GM18951 (cell line): ENCODE data around the gene SUPT7L.
"Not testable (repeated sequence)": the region's sequence is repeated elsewhere in the genome, so short reads cannot be mapped to it uniquely, and the experiment has no call there.

Source experiments
- POLR2A ChIP-seq: IDR thresholded peaks from 4 replicates; pipeline ENCODE4 v1.6.1; 2011; ENCODE audit warnings: mild to moderate bottlenecking; ENCODE audit not compliant: insufficient read length, insufficient read depth; ENCODE audit errors: extremely low read depth
- in situ Hi-C: fragments of 300-500 bp; cut with MboI; formaldehyde crosslinking; loops from one replicate; pipeline ENCODE4 v1.12.0; 2022; ENCODE audit warnings: low sequenced_read_pairs, mixed read lengths, inconsistent platforms; ENCODE audit not compliant: unreplicated experiment

SUPT7L gene

GRCh38 chr2:27704342-27704876 is 41.0 kb upstream of the SUPT7L start:
- in situ Hi-C loops = no loop called here
- TF ChIP-seq POLR2A = no peak

GRCh38 chr2:27703638-27704341 is 40.4 kb upstream of the SUPT7L start:
- TF ChIP-seq POLR2A = no peak
- in situ Hi-C loops = no loop called here

- no peak for TF ChIP-seq POLR2A
- in situ Hi-C loops = no loop called here
Observed at GRCh38 chr2:27702302-27702701, 38.9 kb upstream of the SUPT7L start.

GRCh38 chr2:27701676-27702075 is 38.3 kb upstream of the SUPT7L start:
- TF ChIP-seq POLR2A = no peak
- in situ Hi-C loops = no loop called here

GRCh38 chr2:27697660-27698059 is 34.2 kb upstream of the SUPT7L start:
- TF ChIP-seq POLR2A = no peak

GRCh38 chr2:27690052-27690451 is 26.6 kb upstream of the SUPT7L start:
- in situ Hi-C loops = no loop called here
- no peak for TF ChIP-seq POLR2A

More at GRCh38 chr2:27697660-27698059, 34.2 kb upstream of the SUPT7L start:
- in situ Hi-C loops = no loop called here

- in situ Hi-C loops = no loop called here
- no peak for TF ChIP-seq POLR2A
Observed at GRCh38 chr2:27689424-27689823, 26.0 kb upstream of the SUPT7L start.

- in situ Hi-C loops = no loop called here
Observed at GRCh38 chr2:27687232-27687631, 23.8 kb upstream of the SUPT7L start.

GRCh38 chr2:27685577-27685976 is 22.2 kb upstream of the SUPT7L start:
- TF ChIP-seq POLR2A = no peak
- in situ Hi-C loops = no loop called here

More at GRCh38 chr2:27687232-27687631, 23.8 kb upstream of the SUPT7L start:
- TF ChIP-seq POLR2A = no peak

GRCh38 chr2:27685006-27685405 is 21.6 kb upstream of the SUPT7L start:
- in situ Hi-C loops = not testable (repeated sequence)

- in situ Hi-C loops = no loop called here
- TF ChIP-seq POLR2A = no peak
Observed at GRCh38 chr2:27683390-27684071, 20.1 kb upstream of the SUPT7L start.

- in situ Hi-C loops = not testable (repeated sequence)
Observed at GRCh38 chr2:27682334-27682771, 18.9 kb upstream of the SUPT7L start.

GRCh38 chr2:27681841-27682240 is 18.4 kb upstream of the SUPT7L start:
- in situ Hi-C loops = no loop called here
- TF ChIP-seq POLR2A = no peak

GRCh38 chr2:27680571-27680970 is 17.2 kb upstream of the SUPT7L start:
- in situ Hi-C loops = no loop called here
- TF ChIP-seq POLR2A = no peak
